ENCODE measurements around the gene NOS1. TPM values are rescaled to one million over a fixed set of nuclear protein-coding genes. Genes with fewer than 3 reads are reported as not detected.
A peak's percentile ranks its signal among the peaks of the same experiment; 100 is the strongest.

Gene NOS1
- total and polyA plus RNA-seq, 3 experiments from 2014 or later, result not detected

GRCh38 chr12:117236456-117237001 is 124.9 kb downstream of the NOS1 start:
- ChIA-PET CTCF (interaction anchor here (0.7 to 3.0 kb wide), 3 partner anchors 17 to 598 kb away, joined by 3 to 10 read pairs (median 3); no protein-coding TSS in a partner anchor), POLR2A (no interaction called here)
- Histone ChIP-seq H3K9me3 (ENCODE audit: low read length) (no peaks in the 10 kb centered on the region), H3K4me1 (ENCODE audit: insufficient read depth, low read length) (no peaks in the 10 kb centered on the region), H3K4me3 (ENCODE audit: low read length) (no peak overlapping the region), H3K27me3 (ENCODE audit: insufficient read depth, low read length, poor library complexity, severe bottlenecking) (no peaks in the 10 kb centered on the region), H3K27ac (ENCODE audit: low read depth, low read length) (no peak overlapping the region), H3K36me3 (ENCODE audit: insufficient read depth, low read length) (no peaks in the 10 kb centered on the region)
- H3K9me3 Mint-ChIP-seq, result peaks cover 0 to 3% (median 0%) of the 10 kb centered on the region in 5 donors
- DNase-seq, result peak; percentile 18 to 72 (median 49)
- peaks cover 0 to 5% (median 0%) of the 10 kb centered on the region in 3 donors for H3K4me1 Mint-ChIP-seq
- H3K27me3 Mint-ChIP-seq, result peaks cover 8 to 29% of the 10 kb centered on the region in 2 donors
- H3K4me3 Mint-ChIP-seq, result no peak overlapping the region
- no peak overlapping the region for H3K27ac Mint-ChIP-seq
- H3K36me3 Mint-ChIP-seq, result no peaks in the 10 kb centered on the region

- POLR2A ChIA-PET, result no interaction called here
- Mint-ChIP-seq H3K4me1 (peaks cover 0 to 5% (median 0%) of the 10 kb centered on the region in 3 donors), H3K4me3 (no peak overlapping the region), H3K27me3 (peaks cover 10 to 36% of the 10 kb centered on the region in 2 donors), H3K36me3 (no peaks in the 10 kb centered on the region), H3K9me3 (peaks cover 0 to 3% (median 0%) of the 10 kb centered on the region in 5 donors), H3K27ac (no peak overlapping the region)
- no peak overlapping the region for H3K27ac ChIP-seq (ENCODE audit: low read depth, low read length)
- no peaks in the 10 kb centered on the region for H3K4me1 ChIP-seq (ENCODE audit: insufficient read depth, low read length)
- H3K27me3 ChIP-seq (ENCODE audit: insufficient read depth, low read length, poor library complexity, severe bottlenecking), result no peaks in the 10 kb centered on the region
- no peaks in the 10 kb centered on the region for H3K9me3 ChIP-seq (ENCODE audit: low read length)
- no peak overlapping the region for H3K4me3 ChIP-seq (ENCODE audit: low read length)
- CTCF ChIA-PET, result interaction anchor here (3.0 kb wide), 1 partner anchor 15 kb away, joined by 10 read pairs; no protein-coding TSS in a partner anchor
- H3K36me3 ChIP-seq (ENCODE audit: insufficient read depth, low read length), result no peaks in the 10 kb centered on the region
- no peak for DNase-seq
Measured at GRCh38 chr12:117235261-117235660, 126.2 kb downstream of the NOS1 start.

- no peaks in the 10 kb centered on the region for H3K36me3 ChIP-seq (ENCODE audit: insufficient read depth, low read length)
- H3K4me1 ChIP-seq (ENCODE audit: insufficient read depth, low read length), result no peaks in the 10 kb centered on the region
Measured at GRCh38 chr12:117234441-117234840, 127.0 kb downstream of the NOS1 start.

GRCh38 chr12:117231750-117232149 is 129.7 kb downstream of the NOS1 start:
- CTCF ChIA-PET, result interaction anchor here (0.5 kb wide), 1 partner anchor 25 kb away, joined by 4 read pairs; no protein-coding TSS in a partner anchor
- no peaks in the 10 kb centered on the region for H3K36me3 ChIP-seq (ENCODE audit: insufficient read depth, low read length)
- DNase-seq, result no peak
- no peaks in the 10 kb centered on the region for H3K4me1 ChIP-seq (ENCODE audit: insufficient read depth, low read length)
- Mint-ChIP-seq H3K4me1 (peaks cover 0 to 5% (median 0%) of the 10 kb centered on the region in 3 donors), H3K4me3 (no peak overlapping the region), H3K27ac (no peak overlapping the region), H3K9me3 (peaks cover 0 to 5% (median 0%) of the 10 kb centered on the region in 5 donors), H3K27me3 (peaks cover 22 to 56% of the 10 kb centered on the region in 2 donors), H3K36me3 (no peaks in the 10 kb centered on the region)
- no peaks in the 10 kb centered on the region for H3K27me3 ChIP-seq (ENCODE audit: insufficient read depth, low read length, poor library complexity, severe bottlenecking)
- no peak overlapping the region for H3K27ac ChIP-seq (ENCODE audit: low read depth, low read length)
- no peak overlapping the region for H3K4me3 ChIP-seq (ENCODE audit: low read length)
- POLR2A ChIA-PET, result no interaction called here
- no peaks in the 10 kb centered on the region for H3K9me3 ChIP-seq (ENCODE audit: low read length)

More at GRCh38 chr12:117234441-117234840, 127.0 kb downstream of the NOS1 start:
- Mint-ChIP-seq H3K4me1 (peaks cover 0 to 5% (median 0%) of the 10 kb centered on the region in 3 donors), H3K36me3 (no peaks in the 10 kb centered on the region), H3K27ac (no peak overlapping the region), H3K27me3 (peaks cover 14 to 38% of the 10 kb centered on the region in 2 donors), H3K4me3 (no peak overlapping the region), H3K9me3 (peaks cover 0 to 3% (median 0%) of the 10 kb centered on the region in 5 donors)
- H3K4me3 ChIP-seq (ENCODE audit: low read length), result no peak overlapping the region
- no peak for DNase-seq
- no peaks in the 10 kb centered on the region for H3K27me3 ChIP-seq (ENCODE audit: insufficient read depth, low read length, poor library complexity, severe bottlenecking)
- ChIA-PET CTCF (interaction anchor here (3.0 kb wide), 1 partner anchor 15 kb away, joined by 10 read pairs; no protein-coding TSS in a partner anchor), POLR2A (no interaction called here)
- H3K9me3 ChIP-seq (ENCODE audit: low read length), result no peaks in the 10 kb centered on the region
- no peak overlapping the region for H3K27ac ChIP-seq (ENCODE audit: low read depth, low read length)

GRCh38 chr12:117228239-117228638 is 133.2 kb downstream of the NOS1 start:
- no peaks in the 10 kb centered on the region for H3K36me3 Mint-ChIP-seq
- H3K27ac ChIP-seq (ENCODE audit: low read depth, low read length), result no peak overlapping the region
- DNase-seq, result no peak

GRCh38 chr12:117227000-117227653 is 134.3 kb downstream of the NOS1 start:
- Histone ChIP-seq H3K4me3 (ENCODE audit: low read length) (no peak overlapping the region), H3K36me3 (ENCODE audit: insufficient read depth, low read length) (no peaks in the 10 kb centered on the region), H3K9me3 (ENCODE audit: low read length) (no peaks in the 10 kb centered on the region), H3K27me3 (ENCODE audit: insufficient read depth, low read length, poor library complexity, severe bottlenecking) (no peaks in the 10 kb centered on the region), H3K4me1 (ENCODE audit: insufficient read depth, low read length) (no peaks in the 10 kb centered on the region), H3K27ac (ENCODE audit: low read depth, low read length) (no peak overlapping the region)
- H3K36me3 Mint-ChIP-seq, result no peaks in the 10 kb centered on the region
- DNase-seq, result no peak
- H3K27me3 Mint-ChIP-seq, result peaks cover 24 to 35% of the 10 kb centered on the region in 2 donors
- CTCF ChIA-PET, result interaction anchor here (1.7 kb wide), 1 partner anchor 16 kb away, joined by 5 read pairs; no protein-coding TSS in a partner anchor
- POLR2A ChIA-PET, result no interaction called here
- H3K9me3 Mint-ChIP-seq, result peaks cover 0 to 2% (median 0%) of the 10 kb centered on the region in 5 donors
- H3K4me3 Mint-ChIP-seq, result no peak overlapping the region
- no peaks in the 10 kb centered on the region for H3K4me1 Mint-ChIP-seq
- no peak overlapping the region for H3K27ac Mint-ChIP-seq

More at GRCh38 chr12:117228239-117228638, 133.2 kb downstream of the NOS1 start:
- Mint-ChIP-seq H3K4me3 (no peak overlapping the region), H3K4me1 (no peaks in the 10 kb centered on the region), H3K27ac (no peak overlapping the region), H3K27me3 (peaks cover 24 to 40% of the 10 kb centered on the region in 2 donors), H3K9me3 (peaks cover 0 to 2% (median 0%) of the 10 kb centered on the region in 5 donors)
- Histone ChIP-seq H3K36me3 (ENCODE audit: insufficient read depth, low read length) (no peaks in the 10 kb centered on the region), H3K4me1 (ENCODE audit: insufficient read depth, low read length) (no peaks in the 10 kb centered on the region), H3K4me3 (ENCODE audit: low read length) (no peak overlapping the region), H3K27me3 (ENCODE audit: insufficient read depth, low read length, poor library complexity, severe bottlenecking) (no peaks in the 10 kb centered on the region), H3K9me3 (ENCODE audit: low read length) (no peaks in the 10 kb centered on the region)
- ChIA-PET CTCF (no interaction called here), POLR2A (no interaction called here)

GRCh38 chr12:117226505-117226904 is 134.9 kb downstream of the NOS1 start:
- no peak overlapping the region for H3K27ac Mint-ChIP-seq
- DNase-seq, result no peak
- CTCF ChIA-PET, result interaction anchor here (1.7 kb wide), 1 partner anchor 16 kb away, joined by 5 read pairs; no protein-coding TSS in a partner anchor

GRCh38 chr12:117225179-117225578 is 136.2 kb downstream of the NOS1 start:
- no peaks in the 10 kb centered on the region for H3K27me3 ChIP-seq (ENCODE audit: insufficient read depth, low read length, poor library complexity, severe bottlenecking)
- H3K4me1 ChIP-seq (ENCODE audit: insufficient read depth, low read length), result no peaks in the 10 kb centered on the region
- H3K36me3 ChIP-seq (ENCODE audit: insufficient read depth, low read length), result no peaks in the 10 kb centered on the region
- CTCF ChIA-PET, result no interaction called here
- peaks cover 21 to 25% of the 10 kb centered on the region in 2 donors for H3K27me3 Mint-ChIP-seq
- H3K4me1 Mint-ChIP-seq, result no peaks in the 10 kb centered on the region
- POLR2A ChIA-PET, result no interaction called here
- H3K27ac Mint-ChIP-seq, result no peak overlapping the region
- no peak overlapping the region for H3K4me3 Mint-ChIP-seq
- H3K4me3 ChIP-seq (ENCODE audit: low read length), result no peak overlapping the region
- DNase-seq, result no peak
- H3K9me3 ChIP-seq (ENCODE audit: low read length), result no peaks in the 10 kb centered on the region
- peaks cover 0 to 2% (median 0%) of the 10 kb centered on the region in 5 donors for H3K9me3 Mint-ChIP-seq
- no peak overlapping the region for H3K27ac ChIP-seq (ENCODE audit: low read depth, low read length)
- H3K36me3 Mint-ChIP-seq, result no peaks in the 10 kb centered on the region

More at GRCh38 chr12:117226505-117226904, 134.9 kb downstream of the NOS1 start:
- no peaks in the 10 kb centered on the region for H3K4me1 ChIP-seq (ENCODE audit: insufficient read depth, low read length)
- no peak overlapping the region for H3K27ac ChIP-seq (ENCODE audit: low read depth, low read length)
- H3K27me3 ChIP-seq (ENCODE audit: insufficient read depth, low read length, poor library complexity, severe bottlenecking), result no peaks in the 10 kb centered on the region
- peaks cover 24 to 30% of the 10 kb centered on the region in 2 donors for H3K27me3 Mint-ChIP-seq
- peaks cover 0 to 2% (median 0%) of the 10 kb centered on the region in 5 donors for H3K9me3 Mint-ChIP-seq
- POLR2A ChIA-PET, result no interaction called here
- no peaks in the 10 kb centered on the region for H3K36me3 Mint-ChIP-seq
- no peaks in the 10 kb centered on the region for H3K9me3 ChIP-seq (ENCODE audit: low read length)
- H3K4me3 Mint-ChIP-seq, result no peak overlapping the region
- H3K4me3 ChIP-seq (ENCODE audit: low read length), result no peak overlapping the region
- no peaks in the 10 kb centered on the region for H3K4me1 Mint-ChIP-seq
- H3K36me3 ChIP-seq (ENCODE audit: insufficient read depth, low read length), result no peaks in the 10 kb centered on the region
